Testis (tissue), 2 donors: ENCODE results near the gene ALOX15B.

Experiments
- POLR2A ChIP-seq: fragments of 450-650 bp; IDR thresholded peaks from one replicate; pipeline ENCODE4 v1.6.1; 2017; ENCODE audit warnings: antibody characterized with exemption, mild to moderate bottlenecking, moderate library complexity
- TF ChIP-seq, protein P1 (sequence below), 3 experiments: fragments of 450-650 bp in 2 of 3; fragments of 200-600 bp in 1 of 3; sonication (generic) in 1 of 3; IDR thresholded peaks; one replicate each; pipeline ENCODE4 v1.5.1; 2016 to 2019; ENCODE audit warnings: antibody characterized with exemption in 3 of 3, mild to moderate bottlenecking in 2 of 3, moderate library complexity in 1 of 3

DNA sequence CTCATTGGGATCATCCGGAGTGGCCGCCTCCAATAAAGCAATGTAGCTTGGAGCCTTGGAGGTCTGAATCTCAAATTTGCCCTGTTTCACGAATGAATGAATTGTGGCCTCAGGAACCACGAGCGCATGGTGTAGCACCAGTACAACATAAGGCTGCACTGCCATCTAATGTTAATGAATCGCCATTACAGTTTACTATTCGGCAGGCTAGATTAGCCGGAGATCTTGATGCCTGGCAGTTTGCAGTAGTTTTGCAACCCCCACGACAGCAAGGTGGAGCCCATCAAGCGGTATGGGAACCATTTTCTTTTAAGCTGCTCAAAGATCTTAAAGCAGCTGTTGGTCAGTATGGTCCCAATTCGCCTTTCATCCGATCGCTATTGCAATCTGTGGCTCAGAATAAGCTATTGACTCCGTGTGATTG, 18.8 kb downstream of the ALOX15B start:
- TF ChIP-seq, protein P1, sequence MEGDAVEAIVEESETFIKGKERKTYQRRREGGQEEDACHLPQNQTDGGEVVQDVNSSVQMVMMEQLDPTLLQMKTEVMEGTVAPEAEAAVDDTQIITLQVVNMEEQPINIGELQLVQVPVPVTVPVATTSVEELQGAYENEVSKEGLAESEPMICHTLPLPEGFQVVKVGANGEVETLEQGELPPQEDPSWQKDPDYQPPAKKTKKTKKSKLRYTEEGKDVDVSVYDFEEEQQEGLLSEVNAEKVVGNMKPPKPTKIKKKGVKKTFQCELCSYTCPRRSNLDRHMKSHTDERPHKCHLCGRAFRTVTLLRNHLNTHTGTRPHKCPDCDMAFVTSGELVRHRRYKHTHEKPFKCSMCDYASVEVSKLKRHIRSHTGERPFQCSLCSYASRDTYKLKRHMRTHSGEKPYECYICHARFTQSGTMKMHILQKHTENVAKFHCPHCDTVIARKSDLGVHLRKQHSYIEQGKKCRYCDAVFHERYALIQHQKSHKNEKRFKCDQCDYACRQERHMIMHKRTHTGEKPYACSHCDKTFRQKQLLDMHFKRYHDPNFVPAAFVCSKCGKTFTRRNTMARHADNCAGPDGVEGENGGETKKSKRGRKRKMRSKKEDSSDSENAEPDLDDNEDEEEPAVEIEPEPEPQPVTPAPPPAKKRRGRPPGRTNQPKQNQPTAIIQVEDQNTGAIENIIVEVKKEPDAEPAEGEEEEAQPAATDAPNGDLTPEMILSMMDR (IDR thresholded peaks at IDR 0.05) = peak; percentile 67 to 71 (median 68)
- TF ChIP-seq POLR2A = no peak
